PFSK-1 (cell line): ENCODE data around the gene FIBCD1.

Source experiments
- REST ChIP-seq, 2 experiments: IDR thresholded peaks; 2 replicates each; pipeline versions ENCODE4 v1.6.1 to v1.8.0; 2011 to 2012; ENCODE audit warnings: low read depth in 2 of 2, low read length in 2 of 2, control low read depth in 1 of 2, inconsistent platforms in 1 of 2, mild to moderate bottlenecking in 1 of 2, moderate library complexity in 1 of 2; ENCODE audit not compliant: insufficient read depth in 1 of 2
- SIN3A ChIP-seq: IDR thresholded peaks from 2 replicates; pipeline ENCODE4 v1.6.1; 2012; ENCODE audit warnings: mild to moderate bottlenecking, low read length, moderate library complexity, borderline replicate concordance; ENCODE audit not compliant: insufficient read depth
- TAF1 ChIP-seq: IDR thresholded peaks from 2 replicates; pipeline ENCODE4 v1.6.1; 2012; ENCODE audit warnings: low read length, control low read depth, borderline replicate concordance; ENCODE audit not compliant: insufficient read depth

- TF ChIP-seq REST (IDR thresholded peaks at IDR 0.05; ENCODE audit: insufficient read depth in 1 of 2, low read depth in 2 of 2, low read length in 2 of 2) = no peak
- TF ChIP-seq SIN3A = no peak
- TF ChIP-seq TAF1 = no peak
Measured at GRCh38 chr9:130963916-130964315, 24.9 kb upstream of the FIBCD1 start.
